Measurements from ENCODE around the gene DNASE1L2.

DNA sequence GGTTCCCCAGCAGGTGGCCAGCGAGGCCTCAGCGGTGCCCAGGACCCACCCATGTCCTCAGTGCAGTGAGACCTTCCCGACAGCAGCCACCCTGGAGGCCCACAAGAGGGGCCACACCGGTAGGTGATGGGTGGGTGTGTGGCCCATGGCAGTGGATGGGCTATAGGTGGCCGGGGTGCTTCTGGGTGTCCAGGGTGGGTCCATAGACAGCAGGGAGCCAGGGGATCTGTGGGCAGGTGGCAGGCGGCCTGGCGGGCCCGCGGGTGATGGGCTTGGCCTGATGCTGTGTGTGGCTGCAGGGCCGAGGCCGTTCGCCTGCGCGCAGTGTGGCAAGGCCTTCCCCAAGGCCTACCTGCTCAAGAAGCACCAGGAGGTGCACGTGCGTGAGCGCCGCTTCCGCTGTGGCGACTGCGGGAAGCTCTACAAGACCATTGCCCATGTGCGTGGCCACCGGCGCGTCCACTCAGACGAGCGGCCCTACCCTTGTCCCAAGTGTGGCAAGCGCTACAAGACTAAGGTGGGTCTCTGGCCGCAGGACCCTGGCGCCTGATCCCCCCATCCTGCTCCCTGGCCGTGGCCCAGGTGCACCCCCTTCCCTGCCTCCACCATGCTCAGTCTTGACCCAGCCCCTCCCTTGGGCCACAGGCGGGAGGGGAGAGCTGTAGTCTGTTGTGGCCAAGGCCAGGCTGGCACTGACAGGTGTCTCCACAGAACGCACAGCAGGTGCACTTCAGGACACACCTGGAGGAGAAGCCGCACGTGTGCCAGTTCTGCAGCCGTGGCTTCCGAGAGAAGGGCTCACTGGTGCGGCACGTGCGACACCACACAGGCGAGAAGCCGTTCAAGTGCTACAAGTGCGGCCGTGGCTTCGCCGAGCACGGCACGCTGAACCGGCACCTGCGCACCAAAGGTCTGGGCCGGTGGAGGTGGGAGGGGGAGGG is 2.1 kb upstream of the DNASE1L2 start:
- no peak for TF ChIP-seq EP300 (IDR thresholded peaks at IDR 0.05)
- TF ChIP-seq, protein P1, sequence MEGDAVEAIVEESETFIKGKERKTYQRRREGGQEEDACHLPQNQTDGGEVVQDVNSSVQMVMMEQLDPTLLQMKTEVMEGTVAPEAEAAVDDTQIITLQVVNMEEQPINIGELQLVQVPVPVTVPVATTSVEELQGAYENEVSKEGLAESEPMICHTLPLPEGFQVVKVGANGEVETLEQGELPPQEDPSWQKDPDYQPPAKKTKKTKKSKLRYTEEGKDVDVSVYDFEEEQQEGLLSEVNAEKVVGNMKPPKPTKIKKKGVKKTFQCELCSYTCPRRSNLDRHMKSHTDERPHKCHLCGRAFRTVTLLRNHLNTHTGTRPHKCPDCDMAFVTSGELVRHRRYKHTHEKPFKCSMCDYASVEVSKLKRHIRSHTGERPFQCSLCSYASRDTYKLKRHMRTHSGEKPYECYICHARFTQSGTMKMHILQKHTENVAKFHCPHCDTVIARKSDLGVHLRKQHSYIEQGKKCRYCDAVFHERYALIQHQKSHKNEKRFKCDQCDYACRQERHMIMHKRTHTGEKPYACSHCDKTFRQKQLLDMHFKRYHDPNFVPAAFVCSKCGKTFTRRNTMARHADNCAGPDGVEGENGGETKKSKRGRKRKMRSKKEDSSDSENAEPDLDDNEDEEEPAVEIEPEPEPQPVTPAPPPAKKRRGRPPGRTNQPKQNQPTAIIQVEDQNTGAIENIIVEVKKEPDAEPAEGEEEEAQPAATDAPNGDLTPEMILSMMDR (IDR thresholded peaks at IDR 0.05), result no peak
- no peak for TF ChIP-seq POLR2A (IDR thresholded peaks at IDR 0.05)
- TF ChIP-seq POLR2AphosphoS5 (IDR thresholded peaks at IDR 0.05), result no peak

All from suprapubic skin (tissue), 4 donors.